DOHH2 (cell line): ENCODE data around the gene TNFAIP2.

Source experiments
- EZH2phosphoT487 ChIP-seq: fragments of 200-600 bp; sonication (generic); IDR thresholded peaks from 2 replicates; pipeline ENCODE4 v1.6.1; 2017; ENCODE audit warnings: borderline replicate concordance, mild to moderate bottlenecking, antibody characterized with exemption, low read length, moderate library complexity, mixed read lengths
- TF ChIP-seq, protein P1 (sequence below): fragments of 200-600 bp; sonication (generic); IDR thresholded peaks from one replicate; pipeline ENCODE4 v1.5.1; 2014; ENCODE audit warnings: antibody characterized with exemption, mild to moderate bottlenecking, low read depth, low read length; ENCODE audit not compliant: poor library complexity, severe bottlenecking

DNA sequence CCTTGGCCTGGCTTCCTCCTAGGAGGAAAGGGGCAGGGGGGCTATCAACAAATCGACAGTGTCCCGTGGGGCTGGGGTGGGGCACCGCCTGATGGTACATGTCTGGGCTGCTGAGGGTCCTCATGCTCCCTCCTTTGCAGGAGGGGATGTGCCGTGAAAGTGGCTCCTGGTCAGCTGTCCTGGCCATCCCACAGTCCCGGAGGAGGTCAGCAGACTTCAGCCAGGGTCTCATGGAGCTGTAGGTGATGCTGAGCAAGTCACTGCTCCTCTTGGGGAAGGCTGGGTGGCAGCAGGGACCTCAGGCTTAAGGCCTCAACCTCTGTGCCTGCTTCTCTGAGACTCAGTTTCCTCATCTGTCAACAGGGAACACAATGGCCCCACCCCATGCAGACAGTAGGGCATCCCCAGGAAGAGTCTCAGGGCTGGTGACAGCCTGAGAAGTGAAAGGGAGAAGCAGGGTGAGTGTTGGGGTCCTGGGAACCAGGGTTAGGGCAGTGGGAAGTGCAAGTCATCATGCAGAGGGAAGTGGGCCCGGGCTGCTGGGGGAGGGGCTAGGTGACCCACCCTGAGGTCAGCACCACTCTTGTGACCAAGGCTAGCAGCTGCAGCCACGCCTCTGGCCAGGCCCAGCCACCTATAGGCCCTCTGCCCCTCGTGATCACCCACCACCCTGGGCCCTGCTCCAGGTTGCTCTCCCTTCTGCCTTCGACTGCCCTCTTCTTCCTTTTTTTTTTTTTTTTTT is 4.4 kb upstream of the TNFAIP2 start:
- TF ChIP-seq, protein P1, sequence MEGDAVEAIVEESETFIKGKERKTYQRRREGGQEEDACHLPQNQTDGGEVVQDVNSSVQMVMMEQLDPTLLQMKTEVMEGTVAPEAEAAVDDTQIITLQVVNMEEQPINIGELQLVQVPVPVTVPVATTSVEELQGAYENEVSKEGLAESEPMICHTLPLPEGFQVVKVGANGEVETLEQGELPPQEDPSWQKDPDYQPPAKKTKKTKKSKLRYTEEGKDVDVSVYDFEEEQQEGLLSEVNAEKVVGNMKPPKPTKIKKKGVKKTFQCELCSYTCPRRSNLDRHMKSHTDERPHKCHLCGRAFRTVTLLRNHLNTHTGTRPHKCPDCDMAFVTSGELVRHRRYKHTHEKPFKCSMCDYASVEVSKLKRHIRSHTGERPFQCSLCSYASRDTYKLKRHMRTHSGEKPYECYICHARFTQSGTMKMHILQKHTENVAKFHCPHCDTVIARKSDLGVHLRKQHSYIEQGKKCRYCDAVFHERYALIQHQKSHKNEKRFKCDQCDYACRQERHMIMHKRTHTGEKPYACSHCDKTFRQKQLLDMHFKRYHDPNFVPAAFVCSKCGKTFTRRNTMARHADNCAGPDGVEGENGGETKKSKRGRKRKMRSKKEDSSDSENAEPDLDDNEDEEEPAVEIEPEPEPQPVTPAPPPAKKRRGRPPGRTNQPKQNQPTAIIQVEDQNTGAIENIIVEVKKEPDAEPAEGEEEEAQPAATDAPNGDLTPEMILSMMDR: no peak
- no peak for TF ChIP-seq EZH2phosphoT487
